OCI-LY7 (cell line): ENCODE data around the gene ATP1B1.

Experiments
- EZH2phosphoT487 ChIP-seq: fragments of 200-600 bp; sonication (generic); IDR thresholded peaks from 2 replicates; pipeline ENCODE4 v1.6.1; 2018; ENCODE audit warnings: low read depth, borderline replicate concordance, mild to moderate bottlenecking, mixed run types, antibody characterized with exemption, low read length, moderate library complexity, mixed read lengths
- TF ChIP-seq, protein P1 (sequence below): fragments of 200-600 bp; sonication (generic); conservative IDR thresholded peaks from 2 replicates; pipeline ENCODE4 v1.5.1; 2014; ENCODE audit warnings: mild to moderate bottlenecking, antibody characterized with exemption, low read length, moderate library complexity, mixed read lengths

DNA sequence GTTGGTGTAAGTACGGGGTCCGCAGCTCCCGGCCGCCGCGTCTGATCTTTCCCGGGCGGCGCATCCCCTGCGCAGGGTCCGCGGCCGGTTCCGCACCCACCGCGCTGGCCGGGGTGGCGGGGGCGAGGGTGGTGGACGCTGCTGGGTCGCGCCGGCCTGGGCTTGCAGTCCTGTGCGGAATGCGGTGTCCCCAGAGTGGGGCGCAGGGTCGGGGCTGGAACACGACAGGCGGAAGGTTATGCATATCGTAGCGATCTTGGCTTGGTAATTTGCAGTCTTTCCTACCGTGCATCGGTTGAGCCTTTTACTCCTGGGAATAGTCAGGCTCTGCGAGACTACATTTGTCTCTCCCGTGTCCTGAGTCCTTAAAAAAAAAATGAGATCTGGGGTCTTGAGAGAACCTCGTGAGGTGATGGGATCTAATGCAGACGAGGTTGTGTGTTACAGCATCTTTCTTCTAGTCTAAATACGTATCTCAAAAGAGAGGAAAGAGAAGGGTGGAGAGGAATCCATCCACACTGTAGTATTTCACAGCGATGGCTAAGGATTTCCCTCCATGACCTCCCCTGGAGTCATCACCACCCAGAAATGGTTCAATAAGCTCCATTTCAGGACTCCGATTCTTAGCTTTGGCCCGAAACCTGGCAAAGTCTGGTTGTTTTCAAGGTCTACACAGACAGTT lies 572 bp downstream of the ATP1B1 start:
- TF ChIP-seq, protein P1, sequence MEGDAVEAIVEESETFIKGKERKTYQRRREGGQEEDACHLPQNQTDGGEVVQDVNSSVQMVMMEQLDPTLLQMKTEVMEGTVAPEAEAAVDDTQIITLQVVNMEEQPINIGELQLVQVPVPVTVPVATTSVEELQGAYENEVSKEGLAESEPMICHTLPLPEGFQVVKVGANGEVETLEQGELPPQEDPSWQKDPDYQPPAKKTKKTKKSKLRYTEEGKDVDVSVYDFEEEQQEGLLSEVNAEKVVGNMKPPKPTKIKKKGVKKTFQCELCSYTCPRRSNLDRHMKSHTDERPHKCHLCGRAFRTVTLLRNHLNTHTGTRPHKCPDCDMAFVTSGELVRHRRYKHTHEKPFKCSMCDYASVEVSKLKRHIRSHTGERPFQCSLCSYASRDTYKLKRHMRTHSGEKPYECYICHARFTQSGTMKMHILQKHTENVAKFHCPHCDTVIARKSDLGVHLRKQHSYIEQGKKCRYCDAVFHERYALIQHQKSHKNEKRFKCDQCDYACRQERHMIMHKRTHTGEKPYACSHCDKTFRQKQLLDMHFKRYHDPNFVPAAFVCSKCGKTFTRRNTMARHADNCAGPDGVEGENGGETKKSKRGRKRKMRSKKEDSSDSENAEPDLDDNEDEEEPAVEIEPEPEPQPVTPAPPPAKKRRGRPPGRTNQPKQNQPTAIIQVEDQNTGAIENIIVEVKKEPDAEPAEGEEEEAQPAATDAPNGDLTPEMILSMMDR: no peak
- no peak for TF ChIP-seq EZH2phosphoT487
